H1 (cell line): Measurements from ENCODE around the gene PLAU. TPM values are rescaled to one million over a fixed set of nuclear protein-coding genes. Genes with fewer than 3 reads are reported as not detected.

Experiments
- TBP ChIP-seq: IDR thresholded peaks from 2 replicates; pipeline ENCODE4 v1.6.1; 2011; ENCODE audit warnings: low read depth, low read length, improper control_type of control experiment
- YY1 ChIP-seq: IDR thresholded peaks from 2 replicates; pipeline ENCODE4 v1.6.1; 2011; ENCODE audit warnings: low read depth, mild to moderate bottlenecking, low read length
- polyA plus RNA-seq, 7 experiments: library from polyadenylated mRNA; depleted of rRNA in 3 of 7; stranded (reverse) in 5 of 7; unstranded in 2 of 7; fragments of >200 nt in 5 of 7; fragments of 200-250 nt in 2 of 7; gene quantifications; 1 replicate in 5 of 7; 2 replicates in 1 of 7; 4 replicates in 1 of 7; pipeline versions ENCODE4 v1.2.1 to v1.2.3, GENCODE V29; 2011 to 2013; ENCODE audit warnings: missing spikeins in 2 of 7, mixed read lengths in 2 of 7
- total RNA-seq: library from RNA; stranded (reverse); fragmentation: NEBNext Ultra II Directional; extraction: Animal tissue kit (Norgen Biotek cat#: 25700); gene quantifications from 2 replicates; pipeline ENCODE4 v1.2.1, GENCODE V29; 2021
- TF ChIP-seq, protein P1 (sequence below), 3 experiments: IDR thresholded peaks; 1 replicate in 2 of 3; 2 replicates in 1 of 3; pipeline versions ENCODE4 v1.5.1 to v1.6.1; 2011; ENCODE audit warnings: low read length in 3 of 3, mild to moderate bottlenecking in 3 of 3, inconsistent platforms in 2 of 3, low read depth in 1 of 3, moderate library complexity in 1 of 3; ENCODE audit not compliant: insufficient read depth in 1 of 3; ENCODE audit errors: control extremely low read depth in 1 of 3

PLAU gene
- total and polyA plus RNA-seq, 2 of the 8 experiments (the other 6 are each of a cell fraction or from before 2014, with no cell fraction given), result 16.2 to 26.1 TPM

DNA sequence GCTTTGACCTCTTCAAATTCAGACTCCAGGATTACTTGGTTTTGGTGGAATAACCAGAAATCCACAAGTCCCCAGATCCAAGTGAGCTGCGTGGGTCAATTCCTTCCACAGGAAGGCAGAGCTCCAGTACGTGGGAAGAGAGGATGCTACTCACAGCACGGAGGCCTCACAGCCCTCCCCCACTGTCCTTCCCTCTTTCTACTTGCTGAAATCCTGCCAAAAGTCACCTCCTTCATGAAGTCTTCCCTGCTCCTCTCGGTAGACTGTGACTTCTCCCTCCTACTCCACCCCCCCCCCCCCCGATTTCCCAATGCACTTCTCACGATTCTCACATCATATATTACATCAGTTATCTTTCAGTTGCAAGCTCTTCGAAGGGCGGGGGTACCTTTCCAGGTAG is 48.9 kb upstream of the PLAU start (continued):
- TF ChIP-seq, protein P1, sequence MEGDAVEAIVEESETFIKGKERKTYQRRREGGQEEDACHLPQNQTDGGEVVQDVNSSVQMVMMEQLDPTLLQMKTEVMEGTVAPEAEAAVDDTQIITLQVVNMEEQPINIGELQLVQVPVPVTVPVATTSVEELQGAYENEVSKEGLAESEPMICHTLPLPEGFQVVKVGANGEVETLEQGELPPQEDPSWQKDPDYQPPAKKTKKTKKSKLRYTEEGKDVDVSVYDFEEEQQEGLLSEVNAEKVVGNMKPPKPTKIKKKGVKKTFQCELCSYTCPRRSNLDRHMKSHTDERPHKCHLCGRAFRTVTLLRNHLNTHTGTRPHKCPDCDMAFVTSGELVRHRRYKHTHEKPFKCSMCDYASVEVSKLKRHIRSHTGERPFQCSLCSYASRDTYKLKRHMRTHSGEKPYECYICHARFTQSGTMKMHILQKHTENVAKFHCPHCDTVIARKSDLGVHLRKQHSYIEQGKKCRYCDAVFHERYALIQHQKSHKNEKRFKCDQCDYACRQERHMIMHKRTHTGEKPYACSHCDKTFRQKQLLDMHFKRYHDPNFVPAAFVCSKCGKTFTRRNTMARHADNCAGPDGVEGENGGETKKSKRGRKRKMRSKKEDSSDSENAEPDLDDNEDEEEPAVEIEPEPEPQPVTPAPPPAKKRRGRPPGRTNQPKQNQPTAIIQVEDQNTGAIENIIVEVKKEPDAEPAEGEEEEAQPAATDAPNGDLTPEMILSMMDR (IDR thresholded peaks at IDR 0.05; ENCODE audit: control extremely low read depth in 1 of 3, insufficient read depth in 1 of 3, low read depth in 1 of 3, low read length in 3 of 3), result no peak
- TF ChIP-seq YY1, result no peak
- no peak for TF ChIP-seq TBP
